Embryonic facial prominence (tissue), 1 donor: ENCODE results near the gene ZNF536.

Experiments used
- DNase-seq: peaks from one replicate; pipeline ENCODE4 v3.0.0-alpha.2; 2016; ENCODE audit errors: extremely low spot score

Gene ZNF536

GRCh38 chr19:30563691-30564090 lies 191.5 kb downstream of the ZNF536 start:
- DNase-seq = no peak

- no peak for DNase-seq
Measured at GRCh38 chr19:30564551-30565011, 192.4 kb downstream of the ZNF536 start.

- DNase-seq = no peak
Measured at GRCh38 chr19:30565636-30566035, 193.5 kb downstream of the ZNF536 start.

- DNase-seq = no peak
Measured at GRCh38 chr19:30566681-30567420, 194.7 kb downstream of the ZNF536 start.

GRCh38 chr19:30567536-30568232 lies 195.5 kb downstream of the ZNF536 start:
- no peak for DNase-seq

GRCh38 chr19:30570194-30570593 lies 198.0 kb downstream of the ZNF536 start:
- DNase-seq = no peak

GRCh38 chr19:30577551-30578105 lies 205.4 kb downstream of the ZNF536 start:
- DNase-seq = no peak

- DNase-seq = no peak
Measured at GRCh38 chr19:30579419-30579818, 207.2 kb downstream of the ZNF536 start.

GRCh38 chr19:30580673-30581072 lies 208.5 kb downstream of the ZNF536 start:
- DNase-seq = no peak

GRCh38 chr19:30584090-30584489 lies 211.9 kb downstream of the ZNF536 start:
- no peak for DNase-seq

GRCh38 chr19:30587869-30588268 lies 215.7 kb downstream of the ZNF536 start:
- no peak for DNase-seq

- no peak for DNase-seq
Measured at GRCh38 chr19:30590596-30591229, 218.5 kb downstream of the ZNF536 start.

- no peak for DNase-seq
Measured at GRCh38 chr19:30593356-30593755, 221.2 kb downstream of the ZNF536 start.

- DNase-seq = no peak
Measured at GRCh38 chr19:30593975-30594745, 222.0 kb downstream of the ZNF536 start.

GRCh38 chr19:30596268-30596667 lies 224.1 kb downstream of the ZNF536 start:
- no peak for DNase-seq

GRCh38 chr19:30596813-30597399 lies 224.7 kb downstream of the ZNF536 start:
- no peak for DNase-seq

GRCh38 chr19:30598688-30599087 lies 226.5 kb downstream of the ZNF536 start:
- DNase-seq = no peak

- DNase-seq = no peak
Measured at GRCh38 chr19:30602661-30603350, 230.6 kb downstream of the ZNF536 start.

- DNase-seq = no peak
Measured at GRCh38 chr19:30604657-30605056, 232.5 kb downstream of the ZNF536 start.

- no peak for DNase-seq
Measured at GRCh38 chr19:30605333-30605732, 233.1 kb downstream of the ZNF536 start.
